H1 (cell line): Measurements from ENCODE around the gene CBFB. TPM values are rescaled to one million over a fixed set of nuclear protein-coding genes. Genes with fewer than 3 reads are reported as not detected.

Experiments used
- CTCF ChIA-PET: fragments of 300-600 bp; sonication (Branson Sonifier 250); formaldehyde crosslinking; loops from one replicate; lab custom pipeline; 2021; ENCODE audit not compliant: partially characterized antibody; lab: Charles Lee
- POLR2A ChIA-PET: fragments of 300-600 bp; sonication (Branson Sonifier 250); formaldehyde crosslinking; loops from one replicate; lab custom pipeline; 2021; ENCODE audit warnings: inconsistent platforms; ENCODE audit not compliant: partially characterized antibody; lab: Charles Lee
- DNase-seq, 2 experiments: peaks; one replicate each; pipeline versions ENCODE4 v3.0.0 to v3.0.0-alpha.2; 2010 to 2022; ENCODE audit warnings: low spot score in 2 of 2, low read depth in 1 of 2, mixed read lengths in 1 of 2
- FAIRE-seq: peaks from 2 replicates; lab custom pipeline; 2011; peaks lifted over from hg19 to GRCh38; lab: Jason Lieb, UNC
- H2AFZ ChIP-seq: 2 replicates; pipeline ENCODE4 v1.8.1; 2012; ENCODE audit warnings: low read length, inconsistent platforms
- H2AK5ac ChIP-seq: 2 replicates; pipeline ENCODE4 v1.6.1; 2013; ENCODE audit warnings: low read depth, low read length
- H2BK120ac ChIP-seq: replicated peaks from 2 replicates; pipeline ENCODE3; 2013; ENCODE audit warnings: low read depth, low read length, inconsistent platforms
- H2BK12ac ChIP-seq: 2 replicates; pipeline ENCODE4 v1.6.1; 2013; ENCODE audit warnings: low read depth, low read length
- H2BK15ac ChIP-seq: 2 replicates; pipeline ENCODE4 v1.6.1; 2013; ENCODE audit warnings: low read length
- H2BK20ac ChIP-seq: 2 replicates; pipeline ENCODE4 v1.6.1; 2013; ENCODE audit warnings: low read length
- H2BK5ac ChIP-seq: 2 replicates; pipeline ENCODE4 v1.6.1; 2013; ENCODE audit warnings: low read depth, low read length
- H3K14ac ChIP-seq: 2 replicates; pipeline ENCODE4 v1.6.1; 2013; ENCODE audit warnings: inconsistent platforms; ENCODE audit not compliant: insufficient read length
- H3K18ac ChIP-seq: 2 replicates; pipeline ENCODE4 v1.6.1; 2013; ENCODE audit warnings: low read length; ENCODE audit errors: extremely low read depth
- H3K23ac ChIP-seq: 2 replicates; pipeline ENCODE4 v1.6.1; 2013; ENCODE audit warnings: inconsistent platforms; ENCODE audit not compliant: insufficient read length
- H3K23me2 ChIP-seq: 2 replicates; pipeline ENCODE4 v1.6.1; 2013; ENCODE audit warnings: low read depth, low read length
- H3K27ac ChIP-seq: 2 replicates; pipeline ENCODE4 v1.6.1; 2011; ENCODE audit warnings: low read depth, low read length, inconsistent platforms
- H3K27me3 ChIP-seq, 4 experiments: replicated peaks in 1 of 4; 1 replicate in 1 of 4; 2 replicates in 3 of 4; pipeline versions ENCODE4 v1.6.1 to v1.8.1; 2011 to 2013; ENCODE audit warnings: low read length in 3 of 4, mild to moderate bottlenecking in 3 of 4, inconsistent platforms in 2 of 4, mixed read lengths in 2 of 4, moderate library complexity in 1 of 4; ENCODE audit not compliant: control insufficient read depth in 3 of 4, insufficient read depth in 3 of 4; ENCODE audit errors: extremely low read depth in 1 of 4
- H3K36me3 ChIP-seq, 4 experiments: 2 replicates each; pipeline versions ENCODE4 v1.6.1 to v1.8.1; 2011 to 2013; ENCODE audit warnings: mild to moderate bottlenecking in 4 of 4, low read length in 3 of 4, moderate library complexity in 2 of 4, control low read depth in 1 of 4, inconsistent platforms in 1 of 4; ENCODE audit not compliant: insufficient read depth in 4 of 4, control insufficient read depth in 2 of 4
- H3K4ac ChIP-seq: replicated peaks from 2 replicates; pipeline ENCODE3; 2013; ENCODE audit warnings: low read length, low read depth, mixed read lengths, inconsistent platforms; ENCODE audit not compliant: insufficient read length
- H3K4me1 ChIP-seq, 4 experiments: replicated peaks in 1 of 4; 1 replicate in 1 of 4; 2 replicates in 3 of 4; pipeline versions ENCODE4 v1.6.1 to v1.8.1; 2011 to 2013; ENCODE audit warnings: low read length in 3 of 4, inconsistent platforms in 2 of 4, mixed read lengths in 1 of 4; ENCODE audit not compliant: insufficient read depth in 4 of 4, control insufficient read depth in 3 of 4
- H3K4me2 ChIP-seq, 2 experiments: 2 replicates each; pipeline versions ENCODE4 v1.6.1 to v1.8.1; 2011 to 2013; ENCODE audit warnings: low read depth in 2 of 2, low read length in 2 of 2, control low read depth in 1 of 2, inconsistent platforms in 1 of 2, mild to moderate bottlenecking in 1 of 2; ENCODE audit not compliant: insufficient read depth in 1 of 2
- H3K4me3 ChIP-seq, 4 experiments: fragments of 200-600, 300-600 bp in 1 of 4; sonication (generic), shearing (Covaris generic), sonication (Bioruptor Twin) in 1 of 4; 2 replicates each; pipeline versions ENCODE4 v1.5.1 to v1.8.1; 2011 to 2016; ENCODE audit warnings: low read length in 4 of 4, low read depth in 3 of 4, control low read depth in 2 of 4, inconsistent platforms in 2 of 4, mild to moderate bottlenecking in 2 of 4, mixed read lengths in 1 of 4, moderate library complexity in 1 of 4; ENCODE audit not compliant: insufficient read depth in 2 of 4; ENCODE audit errors: extremely low read depth in 1 of 4
- H3K56ac ChIP-seq: replicated peaks from 2 replicates; pipeline ENCODE3; 2013; ENCODE audit warnings: low read depth, mild to moderate bottlenecking, mixed read lengths, low read length, inconsistent platforms; ENCODE audit not compliant: insufficient read length
- H3K79me1 ChIP-seq: 2 replicates; pipeline ENCODE4 v1.6.1; 2013; ENCODE audit warnings: low read depth, low read length, control low read depth
- H3K79me2 ChIP-seq, 2 experiments: 2 replicates each; pipeline versions ENCODE4 v1.6.1 to v1.8.1; 2012 to 2013; ENCODE audit warnings: low read length in 2 of 2, mild to moderate bottlenecking in 2 of 2, inconsistent platforms in 1 of 2; ENCODE audit not compliant: insufficient read depth in 2 of 2, control insufficient read depth in 1 of 2
- H3K9ac ChIP-seq, 4 experiments: replicated peaks in 1 of 4; 1 replicate in 1 of 4; 2 replicates in 3 of 4; pipeline versions ENCODE4 v1.6.1 to v1.8.1; 2011 to 2013; ENCODE audit warnings: low read depth in 3 of 4, low read length in 3 of 4, control low read depth in 2 of 4, mild to moderate bottlenecking in 2 of 4, moderate library complexity in 2 of 4, inconsistent platforms in 1 of 4; ENCODE audit errors: extremely low read depth in 1 of 4
- H3K9me3 ChIP-seq, 2 experiments: 2 replicates each; pipeline versions ENCODE4 v1.6.1 to v1.8.1; 2012 to 2013; ENCODE audit warnings: mild to moderate bottlenecking in 2 of 2, moderate library complexity in 2 of 2, control low read depth in 1 of 2, inconsistent platforms in 1 of 2, low read depth in 1 of 2, low read length in 1 of 2, mixed read lengths in 1 of 2; ENCODE audit not compliant: insufficient read depth in 2 of 2
- H4K20me1 ChIP-seq, 2 experiments: replicated peaks in 1 of 2; 2 replicates each; pipeline versions ENCODE3 to v1.8.1; 2011 to 2013; ENCODE audit warnings: inconsistent platforms in 2 of 2, low read length in 2 of 2, mild to moderate bottlenecking in 1 of 2; ENCODE audit not compliant: insufficient read depth in 2 of 2, control insufficient read depth in 1 of 2
- H4K5ac ChIP-seq: 2 replicates; pipeline ENCODE4 v1.6.1; 2013; ENCODE audit warnings: low read length, low read depth, mixed read lengths, inconsistent platforms; ENCODE audit not compliant: insufficient read length
- H4K8ac ChIP-seq: 2 replicates; pipeline ENCODE4 v1.8.0; 2013; ENCODE audit warnings: mild to moderate bottlenecking, moderate library complexity, low read length, inconsistent platforms; ENCODE audit not compliant: insufficient read depth; ENCODE audit errors: extremely low read depth
- H4K91ac ChIP-seq: replicated peaks from 2 replicates; pipeline ENCODE3; 2013; ENCODE audit warnings: low read length, mixed read lengths, inconsistent platforms; ENCODE audit not compliant: insufficient read length
- CBX8 ChIP-seq: fragments of 300-800, 300-1000 bp; sonication (generic); IDR thresholded peaks from 2 replicates; pipeline ENCODE4 v1.7.1; 2016; ENCODE audit warnings: low read depth, low read length, borderline replicate concordance
- CTBP2 ChIP-seq: IDR thresholded peaks from 2 replicates; pipeline ENCODE4 v1.7.0; 2011; ENCODE audit warnings: borderline replicate concordance, mild to moderate bottlenecking, moderate library complexity, mixed read lengths, low read length; ENCODE audit not compliant: insufficient read depth, insufficient read length
- E2F6 ChIP-seq: IDR thresholded peaks from 2 replicates; pipeline ENCODE4 v1.6.1; 2012; ENCODE audit warnings: inconsistent platforms
- EZH2 ChIP-seq: fragments of 200-600 bp; sonication (generic); IDR thresholded peaks from 2 replicates; pipeline ENCODE4 v1.7.1; 2012; ENCODE audit warnings: low read depth, mild to moderate bottlenecking, moderate library complexity, low read length, inconsistent platforms; ENCODE audit not compliant: severe bottlenecking
- KDM1A ChIP-seq: fragments of 200-600, 300-600 bp; sonication (generic); IDR thresholded peaks from 2 replicates; pipeline ENCODE4 v1.7.1; 2016; ENCODE audit warnings: mild to moderate bottlenecking, low read length, borderline replicate concordance
- KDM4A ChIP-seq: IDR thresholded peaks from one replicate; pipeline ENCODE4 v1.7.1; 2012; ENCODE audit warnings: low read depth, mild to moderate bottlenecking, moderate library complexity, low read length, inconsistent platforms; ENCODE audit not compliant: severe bottlenecking
- SUZ12 ChIP-seq: fragments of 200-600 bp; sonication (generic); IDR thresholded peaks from 2 replicates; pipeline ENCODE4 v1.6.1; 2012; ENCODE audit warnings: mild to moderate bottlenecking, inconsistent platforms, low read length, moderate library complexity, mixed read lengths
- USF2 ChIP-seq: IDR thresholded peaks from 2 replicates; pipeline ENCODE4 v1.6.1; 2011; ENCODE audit warnings: low read length, improper control_type of control experiment
- WGBS, 2 experiments: shearing (Covaris generic) in 1 of 2; methylation state at CpG; one replicate each; pipeline versions ENCODE4 v1.1.6 to v1.1.7; 2013 to 2015; ENCODE audit warnings: low lambda C conversion rate in 2 of 2, mixed read lengths in 2 of 2, inconsistent platforms in 1 of 2, low coverage in 1 of 2, missing lambda C conversion rate in 1 of 2; ENCODE audit not compliant: insufficient replicate concordance in 2 of 2, insufficient coverage in 1 of 2, insufficient read length in 1 of 2; ENCODE audit errors: extremely low coverage in 1 of 2, missing lambda C conversion rate in 1 of 2; 5-methylcytosine and 5-hydroxymethylcytosine counted together
- polyA plus RNA-seq, 7 experiments: library from polyadenylated mRNA; depleted of rRNA in 3 of 7; stranded (reverse) in 5 of 7; unstranded in 2 of 7; fragments of >200 nt in 5 of 7; fragments of 200-250 nt in 2 of 7; gene quantifications; 1 replicate in 5 of 7; 2 replicates in 1 of 7; 4 replicates in 1 of 7; pipeline versions ENCODE4 v1.2.1 to v1.2.3, GENCODE V29; 2011 to 2013; ENCODE audit warnings: missing spikeins in 2 of 7, mixed read lengths in 2 of 7
- total RNA-seq: library from RNA; stranded (reverse); fragmentation: NEBNext Ultra II Directional; extraction: Animal tissue kit (Norgen Biotek cat#: 25700); gene quantifications from 2 replicates; pipeline ENCODE4 v1.2.1, GENCODE V29; 2021

The CBFB gene
- total and polyA plus RNA-seq, 2 of the 8 experiments (the other 6 are each of a cell fraction or from before 2014, with no cell fraction given), result 11.5 to 31.6 TPM

- Histone ChIP-seq H3K56ac (no peak overlapping the region), H2BK20ac (no peak overlapping the region), H2BK12ac (no peak overlapping the region), H3K79me1 (no peaks in the 10 kb centered on the region), H3K23me2 (peaks cover 13% of the 10 kb centered on the region; the same call in 1 of the 2 replicates), H3K27me3 (peaks cover 10 to 29% (median 21%) of the 10 kb centered on the region in 4 experiments), H3K4me1 (peaks cover 0 to 11% (median 8%) of the 10 kb centered on the region in 4 experiments; a peak in 5 of 7 replicates), H4K91ac (no peak overlapping the region), H3K4ac (no peak overlapping the region), H2AFZ (no peak overlapping the region), H4K5ac (no peak overlapping the region), H3K79me2 (no peaks in the 10 kb centered on the region), H3K27ac (no peak overlapping the region), H4K20me1 (peaks cover 3 to 19% of the 10 kb centered on the region in 2 experiments), H3K36me3 (peaks cover 11 to 31% (median 20%) of the 10 kb centered on the region in 4 experiments; a peak in 6 of 8 replicates), H3K4me3 (no peak overlapping the region), H3K9me3 (no peaks in the 10 kb centered on the region; a peak in 1 of 4 replicates), H3K23ac (no peak overlapping the region)
- no peak for DNase-seq
- TF ChIP-seq EZH2 (no peak), KDM4A (no peak), CBX8 (no peak), SUZ12 (no peak), CTBP2 (no peak), E2F6 (no peak), KDM1A (no peak), USF2 (no peak)
- TF ChIP-seq, all 59 proteins: peak for 0
- H2BK120ac ChIP-seq, result no peak overlapping the region
- no peak for FAIRE-seq
- POLR2A ChIA-PET, result interaction anchor here (1.7 kb wide), 1 partner anchor 21 kb away, joined by 4 read pairs; no protein-coding TSS in a partner anchor
- no peak overlapping the region for H3K18ac ChIP-seq
- no peak overlapping the region for H3K4me2 ChIP-seq
- H4K8ac ChIP-seq, result no peak overlapping the region
- no peak overlapping the region; the same call in 1 of the 2 replicates for H2AK5ac ChIP-seq
- H3K14ac ChIP-seq, result no peak overlapping the region
- no peak overlapping the region for H2BK5ac ChIP-seq
- H2BK15ac ChIP-seq, result no peak overlapping the region
- CTCF ChIA-PET, result interaction anchor here (0.9 to 1.6 kb wide), 4 partner anchors 55 to 183 kb away, joined by 3 to 4 read pairs (median 4); no protein-coding TSS in a partner anchor
- no peak overlapping the region; a peak in 1 of 7 replicates for H3K9ac ChIP-seq
- 100% methylated on average over 2 of the region's 2 CpGs; no CpG with 5 or more reads in 1 of the 2 experiments for WGBS, 2 experiments
These were observed 119.3 kb downstream of the CBFB start for GRCh38 chr16:67148221-67148620.
